KMS-11 (cell line): ENCODE measurements around the gene SETD5.

Experiments
- H2AFZ ChIP-seq: fragments of 200-600 bp; sonication (generic); 2 replicates; pipeline ENCODE4 v1.6.1; 2016; ENCODE audit warnings: antibody characterized with exemption, mixed run types, low read depth
- H3K27ac ChIP-seq: fragments of 200-600 bp; sonication (generic); 2 replicates; pipeline ENCODE4 v1.6.1; 2016; ENCODE audit warnings: mild to moderate bottlenecking, mixed run types
- H3K27me3 ChIP-seq: fragments of 200-600 bp; sonication (generic); 2 replicates; pipeline ENCODE4 v1.6.1; 2017; ENCODE audit warnings: mild to moderate bottlenecking, low read depth, mixed run types, moderate library complexity; ENCODE audit not compliant: insufficient read depth
- H3K36me3 ChIP-seq: fragments of 200-600 bp; sonication (generic); 2 replicates; pipeline ENCODE4 v1.6.1; 2017; ENCODE audit warnings: mild to moderate bottlenecking, mixed run types; ENCODE audit not compliant: insufficient read depth
- H3K4me1 ChIP-seq: fragments of 200-600 bp; sonication (generic); 2 replicates; pipeline ENCODE4 v1.6.1; 2016; ENCODE audit warnings: mild to moderate bottlenecking, low read depth, mixed run types; ENCODE audit not compliant: poor library complexity, severe bottlenecking
- H3K4me2 ChIP-seq: fragments of 200-600 bp; sonication (generic); 2 replicates; pipeline ENCODE4 v1.7.0; 2016; ENCODE audit warnings: mild to moderate bottlenecking, mixed run types
- H3K4me3 ChIP-seq: fragments of 200-600 bp; sonication (generic); IDR thresholded peaks from 2 replicates; pipeline ENCODE4 v1.6.1; 2017; ENCODE audit warnings: low read depth, low read length, mixed read lengths; ENCODE audit not compliant: insufficient read depth
- H3K79me2 ChIP-seq: fragments of 200-600 bp; sonication (generic); 2 replicates; pipeline ENCODE4 v1.6.1; 2016; ENCODE audit warnings: low read depth, mixed run types; ENCODE audit not compliant: insufficient read depth
- H3K9ac ChIP-seq: fragments of 200-600 bp; sonication (generic); 2 replicates; pipeline ENCODE4 v1.6.1; 2016; ENCODE audit warnings: mild to moderate bottlenecking, mixed run types
- H4K20me1 ChIP-seq: fragments of 200-600 bp; sonication (generic); 2 replicates; pipeline ENCODE4 v1.6.1; 2016; ENCODE audit warnings: mild to moderate bottlenecking, mixed run types; ENCODE audit not compliant: insufficient read depth
- CTCF ChIP-seq: fragments of 200-600 bp; sonication (generic); conservative IDR thresholded peaks from 2 replicates; pipeline ENCODE4 v1.6.1; 2017; ENCODE audit warnings: low read depth, mild to moderate bottlenecking, antibody characterized with exemption, low read length, moderate library complexity, mixed read lengths

The SETD5 gene

DNA sequence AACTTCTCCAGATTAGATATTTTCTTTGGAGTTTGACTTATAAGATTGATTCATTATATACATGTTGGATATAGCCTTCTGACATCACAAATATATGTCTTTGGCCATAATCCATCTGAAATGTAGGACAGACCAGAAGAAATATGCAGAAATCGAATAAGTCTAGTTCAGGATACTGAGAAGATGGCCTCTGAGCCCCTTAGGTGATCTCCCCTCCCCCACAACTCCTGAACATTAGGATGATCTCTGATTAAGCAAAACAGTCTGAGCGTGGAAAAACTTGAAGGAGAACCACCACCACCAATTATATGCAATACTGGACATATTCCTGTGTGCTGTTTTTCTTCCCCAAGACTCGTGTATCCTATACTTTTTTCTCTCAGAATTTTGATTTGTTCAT lies 3.2 kb downstream of the SETD5 start:
- H3K27me3 ChIP-seq, result no peaks in the 10 kb centered on the region
- peaks cover 84% of the 10 kb centered on the region for H3K79me2 ChIP-seq
- no peaks in the 10 kb centered on the region for H3K36me3 ChIP-seq
- H3K4me2 ChIP-seq, result peak overlapping the region; percentile 92
- H4K20me1 ChIP-seq, result peaks cover 56% of the 10 kb centered on the region
- 0 out of 2 replicates have a peak overlapping the region, but pooled peaks have one; percentile 18 for H3K9ac ChIP-seq
- no peak for TF ChIP-seq CTCF
- no peak overlapping the region for H3K4me3 ChIP-seq
- H3K27ac ChIP-seq, result no peak overlapping the region
- H3K4me1 ChIP-seq, result peaks cover 60% of the 10 kb centered on the region
- H2AFZ ChIP-seq, result no peak overlapping the region

- Histone ChIP-seq H3K9ac (no peak overlapping the region), H4K20me1 (peaks cover 60% of the 10 kb centered on the region)
These were observed 4.6 kb downstream of the SETD5 start for GRCh38 chr3:9401986-9402385.

GRCh38 chr3:9402410-9403228 lies 5.2 kb downstream of the SETD5 start:
- no peak overlapping the region for H3K27ac ChIP-seq
- H2AFZ ChIP-seq, result no peak overlapping the region
- peaks cover 60% of the 10 kb centered on the region for H4K20me1 ChIP-seq
- H3K4me2 ChIP-seq, result peak overlapping the region; percentile 92; the same call in 1 of the 2 replicates
- no peaks in the 10 kb centered on the region for H3K36me3 ChIP-seq
- no peak overlapping the region for H3K9ac ChIP-seq
- H3K4me3 ChIP-seq, result no peak overlapping the region
- H3K79me2 ChIP-seq, result peaks cover 99% of the 10 kb centered on the region
- TF ChIP-seq CTCF, result no peak
- H3K4me1 ChIP-seq, result peaks cover 63% of the 10 kb centered on the region
- H3K27me3 ChIP-seq, result no peaks in the 10 kb centered on the region

More at GRCh38 chr3:9401986-9402385, 4.6 kb downstream of the SETD5 start:
- Histone ChIP-seq H3K79me2 (peaks cover 93% of the 10 kb centered on the region), H3K4me2 (peak overlapping the region; percentile 92; the same call in 1 of the 2 replicates), H2AFZ (no peak overlapping the region), H3K27me3 (no peaks in the 10 kb centered on the region), H3K36me3 (no peaks in the 10 kb centered on the region), H3K4me1 (peaks cover 63% of the 10 kb centered on the region), H3K4me3 (no peak overlapping the region), H3K27ac (no peak overlapping the region)
- TF ChIP-seq CTCF, result no peak

- no peak for TF ChIP-seq CTCF
- H3K4me2 ChIP-seq, result peak overlapping the region; percentile 92; the same call in 1 of the 2 replicates
- no peak overlapping the region for H3K27ac ChIP-seq
- peaks cover 100% of the 10 kb centered on the region for H3K79me2 ChIP-seq
- peaks cover 66% of the 10 kb centered on the region for H3K4me1 ChIP-seq
- peaks cover 60% of the 10 kb centered on the region for H4K20me1 ChIP-seq
- no peak overlapping the region for H2AFZ ChIP-seq
- no peaks in the 10 kb centered on the region for H3K27me3 ChIP-seq
- no peaks in the 10 kb centered on the region for H3K36me3 ChIP-seq
- no peak overlapping the region for H3K9ac ChIP-seq
- no peak overlapping the region for H3K4me3 ChIP-seq
These were observed 6.0 kb downstream of the SETD5 start for GRCh38 chr3:9403463-9403862.
